ENCODE results near the gene IL17RE. TPM values are rescaled to one million over a fixed set of nuclear protein-coding genes. Genes with fewer than 3 reads are reported as not detected.

Gene IL17RE
- total and polyA plus RNA-seq, 10 donors: 0.57 to 5.1 (median 1.5) TPM

- peak; percentile 98 for DNase-seq
- Histone ChIP-seq H3K27me3 (replicated peaks in 1 of 7) (no peaks in the 10 kb centered on the region), H3K4me1 (peaks cover 24 to 51% (median 39%) of the 10 kb centered on the region in 6 donors), H3K27ac (peak overlapping the region; percentile 91 to 97 (median 94)), H3K4me3 (peak overlapping the region; percentile 59 to 94 (median 85)), H3K9me3 (no peaks in the 10 kb centered on the region), H3K36me3 (peaks cover 0 to 54% (median 7%) of the 10 kb centered on the region in 6 donors)
- intact Hi-C loops (cut with DNase I; ENCODE audit: low total_unique reads): no loop called here
- 0 to 1% (median 0%) methylated on average over 11 to 77 of the region's 77 CpGs for WGBS, 5 donors
- TF ChIP-seq POLR2A (IDR thresholded peaks at IDR 0.05): no peak
- peak; percentile 11 to 84 (median 72) for TF ChIP-seq POLR2AphosphoS5 (IDR thresholded peaks at IDR 0.05)
- TF ChIP-seq CTCF (IDR thresholded peaks at IDR 0.05 in 8 of 11, conservative IDR thresholded peaks at IDR 0.05 in 3 of 11): peak; percentile 65 to 90 (median 83)
Measured at GRCh38 chr3:9932843-9933560, 30.4 kb downstream of the IL17RE start.

GRCh38 chr3:9933561-9934234, 31.1 kb downstream of the IL17RE start, which contains the start of gene CRELD1:
Gene CRELD1 (plus strand): TSS chr3:9933834. CDS start chr3:9934439, 605 bp downstream.
- Histone ChIP-seq H3K36me3 (peaks cover 0 to 53% (median 10%) of the 10 kb centered on the region in 6 donors), H3K27ac (peak within 1 kb of the TSS; percentile 91 to 97 (median 94)), H3K9me3 (no peaks in the 10 kb centered on the region), H3K27me3 (replicated peaks in 1 of 7) (no peaks in the 10 kb centered on the region), H3K4me1 (peaks cover 24 to 51% (median 39%) of the 10 kb centered on the region in 6 donors), H3K4me3 (peak within 1 kb of the TSS; percentile 59 to 94 (median 85))
- TF ChIP-seq POLR2AphosphoS5 (IDR thresholded peaks at IDR 0.05): peak; percentile 96 to 98 (median 97)
- TF ChIP-seq CTCF (IDR thresholded peaks at IDR 0.05 in 8 of 11, conservative IDR thresholded peaks at IDR 0.05 in 3 of 11): peak in 1 of 11 experiments; percentile 22
- peak; percentile 40 to 80 (median 68) for TF ChIP-seq POLR2A (IDR thresholded peaks at IDR 0.05)
- intact Hi-C loops (cut with DNase I; ENCODE audit: low total_unique reads): no loop called here
- DNase-seq: peak; percentile 98
- WGBS, 5 donors: 0 to 1% (median 0%) methylated on average over 25 to 50 of the region's 50 CpGs

- intact Hi-C loops (cut with DNase I; ENCODE audit: low total_unique reads): no loop called here
- peaks cover 0 to 51% (median 10%) of the 10 kb centered on the region in 6 donors for H3K36me3 ChIP-seq
- peaks cover 24 to 51% (median 39%) of the 10 kb centered on the region in 6 donors for H3K4me1 ChIP-seq
- peak overlapping the region; percentile 59 to 94 (median 85) for H3K4me3 ChIP-seq
- peak; percentile 82 for DNase-seq
- H3K27me3 ChIP-seq (replicated peaks in 1 of 7): no peaks in the 10 kb centered on the region
- H3K27ac ChIP-seq: peak overlapping the region; percentile 91 to 97 (median 94)
- TF ChIP-seq POLR2A (IDR thresholded peaks at IDR 0.05) (no peak), POLR2AphosphoS5 (IDR thresholded peaks at IDR 0.05) (no peak), CTCF (IDR thresholded peaks at IDR 0.05 in 8 of 11, conservative IDR thresholded peaks at IDR 0.05 in 3 of 11) (peak in 3 of 11 experiments; percentile 2 to 16 (median 15))
- H3K9me3 ChIP-seq: no peaks in the 10 kb centered on the region
- 10 to 25% (median 21%) methylated on average over 10 to 11 of the region's 11 CpGs for WGBS, 5 donors
Measured at GRCh38 chr3:9934235-9934621, 31.6 kb downstream of the IL17RE start.
